ENCODE results near the gene UACA. TPM values are rescaled to one million over a fixed set of nuclear protein-coding genes. Genes with fewer than 3 reads are reported as not detected.
A peak's percentile ranks its signal among the peaks of the same experiment; 100 is the strongest.
"Not testable (repeated sequence)": the region's sequence is repeated elsewhere in the genome, so short reads cannot be mapped to it uniquely, and the experiment has no call there.

The UACA gene
- total RNA-seq, 2 donors from 2014 or later = 1.3 to 1.7 TPM

- ATAC-seq = no peak
- no peaks in the 10 kb centered on the region for H3K9me3 ChIP-seq (ENCODE audit: control insufficient read depth, low read length, poor library complexity, severe bottlenecking)
- Mint-ChIP-seq H3K4me1 (peaks cover 11% of the 10 kb centered on the region), H3K27ac (no peak overlapping the region), H3K4me3 (no peak overlapping the region), H3K27me3 (peaks cover 27% of the 10 kb centered on the region), H3K36me3 (ENCODE audit: low read depth) (peaks cover 2% of the 10 kb centered on the region)
- no peak for DNase-seq
These were observed 83.5 kb downstream of the UACA start for GRCh38 chr15:70679919-70680231.

GRCh38 chr15:70672081-70672480 lies 91.3 kb downstream of the UACA start:
- Mint-ChIP-seq H3K27me3 (peaks cover 7% of the 10 kb centered on the region), H3K27ac (no peak overlapping the region), H3K4me3 (peak overlapping the region; percentile 74), H3K4me1 (peaks cover 15% of the 10 kb centered on the region), H3K36me3 (ENCODE audit: low read depth) (no peaks in the 10 kb centered on the region)
- DNase-seq = no peak
- peak; percentile 100 for ATAC-seq
- H3K9me3 ChIP-seq (ENCODE audit: control insufficient read depth, low read length, poor library complexity, severe bottlenecking) = no peaks in the 10 kb centered on the region

GRCh38 chr15:70670680-70671079 lies 92.7 kb downstream of the UACA start:
- no peaks in the 10 kb centered on the region for H3K9me3 ChIP-seq (ENCODE audit: control insufficient read depth, low read length, poor library complexity, severe bottlenecking)
- Mint-ChIP-seq H3K4me3 (no peak overlapping the region), H3K4me1 (peaks cover 15% of the 10 kb centered on the region), H3K27ac (no peak overlapping the region), H3K27me3 (peaks cover 7% of the 10 kb centered on the region), H3K36me3 (ENCODE audit: low read depth) (no peaks in the 10 kb centered on the region)
- DNase-seq = no peak
- no peak for ATAC-seq

GRCh38 chr15:70669966-70670658 lies 93.2 kb downstream of the UACA start:
- H3K27ac Mint-ChIP-seq = no peak overlapping the region
- no peak for DNase-seq
- H3K4me1 Mint-ChIP-seq = peaks cover 15% of the 10 kb centered on the region
- no peak overlapping the region for H3K4me3 Mint-ChIP-seq
- H3K27me3 Mint-ChIP-seq = peaks cover 7% of the 10 kb centered on the region
- no peaks in the 10 kb centered on the region for H3K9me3 ChIP-seq (ENCODE audit: control insufficient read depth, low read length, poor library complexity, severe bottlenecking)
- no peaks in the 10 kb centered on the region for H3K36me3 Mint-ChIP-seq (ENCODE audit: low read depth)
- no peak for ATAC-seq

- Mint-ChIP-seq H3K4me3 (no peak overlapping the region), H3K27ac (no peak overlapping the region), H3K27me3 (peaks cover 7% of the 10 kb centered on the region), H3K4me1 (peaks cover 15% of the 10 kb centered on the region), H3K36me3 (ENCODE audit: low read depth) (no peaks in the 10 kb centered on the region)
- ATAC-seq (no peak), DNase-seq (no peak)
- H3K9me3 ChIP-seq (ENCODE audit: control insufficient read depth, low read length, poor library complexity, severe bottlenecking) = no peaks in the 10 kb centered on the region
These were observed 94.3 kb downstream of the UACA start for GRCh38 chr15:70669006-70669602.

GRCh38 chr15:70665599-70665998 lies 97.8 kb downstream of the UACA start:
- no peaks in the 10 kb centered on the region for H3K9me3 ChIP-seq (ENCODE audit: control insufficient read depth, low read length, poor library complexity, severe bottlenecking)
- no peak for DNase-seq
- Mint-ChIP-seq H3K36me3 (ENCODE audit: low read depth) (no peaks in the 10 kb centered on the region), H3K4me1 (no peaks in the 10 kb centered on the region), H3K4me3 (no peak overlapping the region), H3K27ac (no peak overlapping the region), H3K27me3 (peaks cover 6% of the 10 kb centered on the region)
- no peak for ATAC-seq

- Mint-ChIP-seq H3K4me1 (peaks cover 3% of the 10 kb centered on the region), H3K36me3 (ENCODE audit: low read depth) (no peaks in the 10 kb centered on the region), H3K27me3 (no peaks in the 10 kb centered on the region), H3K27ac (no peak overlapping the region), H3K4me3 (no peak overlapping the region)
- ATAC-seq = no peak
- no peak for DNase-seq
- no peaks in the 10 kb centered on the region for H3K9me3 ChIP-seq (ENCODE audit: control insufficient read depth, low read length, poor library complexity, severe bottlenecking)
These were observed 98.9 kb downstream of the UACA start for GRCh38 chr15:70664494-70664893.

GRCh38 chr15:70663069-70663468 lies 100.3 kb downstream of the UACA start:
- ATAC-seq = not testable (repeated sequence)

GRCh38 chr15:70659662-70660061 lies 103.7 kb downstream of the UACA start:
- Mint-ChIP-seq H3K4me3 (no peak overlapping the region), H3K4me1 (peaks cover 7% of the 10 kb centered on the region), H3K36me3 (ENCODE audit: low read depth) (no peaks in the 10 kb centered on the region), H3K27ac (no peak overlapping the region), H3K27me3 (no peaks in the 10 kb centered on the region)
- no peak for DNase-seq
- no peaks in the 10 kb centered on the region for H3K9me3 ChIP-seq (ENCODE audit: control insufficient read depth, low read length, poor library complexity, severe bottlenecking)
- ATAC-seq = no peak

More at GRCh38 chr15:70663069-70663468, 100.3 kb downstream of the UACA start:
- not testable (repeated sequence) for H3K9me3 ChIP-seq (ENCODE audit: control insufficient read depth, low read length, poor library complexity, severe bottlenecking); H3K36me3 Mint-ChIP-seq (ENCODE audit: low read depth); DNase-seq; H3K4me1 Mint-ChIP-seq; H3K27ac Mint-ChIP-seq; H3K27me3 Mint-ChIP-seq; H3K4me3 Mint-ChIP-seq

- DNase-seq (no peak), ATAC-seq (no peak)
- Mint-ChIP-seq H3K27ac (no peak overlapping the region), H3K4me3 (no peak overlapping the region), H3K4me1 (peaks cover 7% of the 10 kb centered on the region), H3K27me3 (no peaks in the 10 kb centered on the region), H3K36me3 (ENCODE audit: low read depth) (no peaks in the 10 kb centered on the region)
- no peaks in the 10 kb centered on the region for H3K9me3 ChIP-seq (ENCODE audit: control insufficient read depth, low read length, poor library complexity, severe bottlenecking)
These were observed 104.7 kb downstream of the UACA start for GRCh38 chr15:70658641-70659040.

GRCh38 chr15:70653426-70653825 lies 109.9 kb downstream of the UACA start:
- H3K27me3 Mint-ChIP-seq = peaks cover 9% of the 10 kb centered on the region
- no peaks in the 10 kb centered on the region for H3K36me3 Mint-ChIP-seq (ENCODE audit: low read depth)
- DNase-seq (no peak), ATAC-seq (no peak)
- H3K4me1 Mint-ChIP-seq = no peaks in the 10 kb centered on the region
- no peak overlapping the region for H3K27ac Mint-ChIP-seq
- no peaks in the 10 kb centered on the region for H3K9me3 ChIP-seq (ENCODE audit: control insufficient read depth, low read length, poor library complexity, severe bottlenecking)
- no peak overlapping the region for H3K4me3 Mint-ChIP-seq

GRCh38 chr15:70652341-70652740 lies 111.0 kb downstream of the UACA start:
- no peaks in the 10 kb centered on the region for H3K36me3 Mint-ChIP-seq (ENCODE audit: low read depth)
- H3K27ac Mint-ChIP-seq = no peak overlapping the region
- no peaks in the 10 kb centered on the region for H3K4me1 Mint-ChIP-seq
- H3K27me3 Mint-ChIP-seq = peaks cover 17% of the 10 kb centered on the region
- no peak for ATAC-seq
- no peak for DNase-seq
- H3K9me3 ChIP-seq (ENCODE audit: control insufficient read depth, low read length, poor library complexity, severe bottlenecking) = no peaks in the 10 kb centered on the region
- H3K4me3 Mint-ChIP-seq = no peak overlapping the region

GRCh38 chr15:70651303-70651845 lies 112.0 kb downstream of the UACA start:
- Mint-ChIP-seq H3K27ac (no peak overlapping the region), H3K36me3 (ENCODE audit: low read depth) (no peaks in the 10 kb centered on the region), H3K4me1 (no peaks in the 10 kb centered on the region), H3K4me3 (no peak overlapping the region), H3K27me3 (peaks cover 27% of the 10 kb centered on the region)
- no peak for ATAC-seq
- no peak for DNase-seq
- H3K9me3 ChIP-seq (ENCODE audit: control insufficient read depth, low read length, poor library complexity, severe bottlenecking) = no peaks in the 10 kb centered on the region
